ENCODE results near the gene KIAA1217. TPM values are rescaled to one million over a fixed set of nuclear protein-coding genes. Genes with fewer than 3 reads are reported as not detected.

KIAA1217 gene
- total RNA-seq, 1 donor from 2014 or later: 33.3 TPM

GRCh38 chr10:24406809-24407483, 198.0 kb downstream of the KIAA1217 start:
- no peak for DNase-seq (ENCODE audit: low read depth)

- no peak for DNase-seq (ENCODE audit: low read depth)
Measured at GRCh38 chr10:24407928-24408327, 199.0 kb downstream of the KIAA1217 start.

GRCh38 chr10:24408365-24408764, 199.4 kb downstream of the KIAA1217 start:
- DNase-seq (ENCODE audit: low read depth): no peak

- DNase-seq (ENCODE audit: low read depth): no peak
Measured at GRCh38 chr10:24414597-24414996, 205.7 kb downstream of the KIAA1217 start.

- peak; percentile 59 for DNase-seq (ENCODE audit: low read depth)
Measured at GRCh38 chr10:24415455-24416125, 206.7 kb downstream of the KIAA1217 start.

- DNase-seq (ENCODE audit: low read depth): no peak
Measured at GRCh38 chr10:24416248-24416647, 207.3 kb downstream of the KIAA1217 start.

GRCh38 chr10:24417053-24417452, 208.1 kb downstream of the KIAA1217 start:
- no peak for DNase-seq (ENCODE audit: low read depth)

- peak; percentile 43 for DNase-seq (ENCODE audit: low read depth)
Measured at GRCh38 chr10:24418532-24418931, 209.6 kb downstream of the KIAA1217 start.

GRCh38 chr10:24419066-24419465, 210.1 kb downstream of the KIAA1217 start:
- DNase-seq (ENCODE audit: low read depth): no peak

GRCh38 chr10:24425151-24425550, 216.2 kb downstream of the KIAA1217 start:
- DNase-seq (ENCODE audit: low read depth): no peak

- no peak for DNase-seq (ENCODE audit: low read depth)
Measured at GRCh38 chr10:24427678-24428409, 218.9 kb downstream of the KIAA1217 start.

- DNase-seq (ENCODE audit: low read depth): peak; percentile 89
Measured at GRCh38 chr10:24428410-24428782, 219.5 kb downstream of the KIAA1217 start.

GRCh38 chr10:24430591-24430990, 221.7 kb downstream of the KIAA1217 start:
- no peak for DNase-seq (ENCODE audit: low read depth)

- DNase-seq (ENCODE audit: low read depth): peak; percentile 80
Measured at GRCh38 chr10:24432478-24433416, 223.8 kb downstream of the KIAA1217 start.

- DNase-seq (ENCODE audit: low read depth): no peak
Measured at GRCh38 chr10:24433705-24434104, 224.8 kb downstream of the KIAA1217 start.

GRCh38 chr10:24434961-24435360, 226.0 kb downstream of the KIAA1217 start:
- DNase-seq (ENCODE audit: low read depth): no peak

- peak; percentile 75 for DNase-seq (ENCODE audit: low read depth)
Measured at GRCh38 chr10:24435374-24435773, 226.4 kb downstream of the KIAA1217 start.

GRCh38 chr10:24437302-24437701, 228.4 kb downstream of the KIAA1217 start:
- DNase-seq (ENCODE audit: low read depth): no peak

- DNase-seq (ENCODE audit: low read depth): no peak
Measured at GRCh38 chr10:24438800-24439199, 229.9 kb downstream of the KIAA1217 start.

- DNase-seq (ENCODE audit: low read depth): no peak
Measured at GRCh38 chr10:24439935-24440334, 231.0 kb downstream of the KIAA1217 start.

All from renal cortical epithelial cell (primary cell).